Cerebellar cortex (tissue), 1 donor: Measurements from ENCODE around the gene FAM219A.

Experiments used
- DNase-seq: peaks from one replicate; pipeline ENCODE4 v3.0.0-alpha.2; 2015; ENCODE audit warnings: low spot score

Gene FAM219A, protein sequence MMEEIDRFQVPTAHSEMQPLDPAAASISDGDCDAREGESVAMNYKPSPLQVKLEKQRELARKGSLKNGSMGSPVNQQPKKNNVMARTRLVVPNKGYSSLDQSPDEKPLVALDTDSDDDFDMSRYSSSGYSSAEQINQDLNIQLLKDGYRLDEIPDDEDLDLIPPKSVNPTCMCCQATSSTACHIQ

DNA sequence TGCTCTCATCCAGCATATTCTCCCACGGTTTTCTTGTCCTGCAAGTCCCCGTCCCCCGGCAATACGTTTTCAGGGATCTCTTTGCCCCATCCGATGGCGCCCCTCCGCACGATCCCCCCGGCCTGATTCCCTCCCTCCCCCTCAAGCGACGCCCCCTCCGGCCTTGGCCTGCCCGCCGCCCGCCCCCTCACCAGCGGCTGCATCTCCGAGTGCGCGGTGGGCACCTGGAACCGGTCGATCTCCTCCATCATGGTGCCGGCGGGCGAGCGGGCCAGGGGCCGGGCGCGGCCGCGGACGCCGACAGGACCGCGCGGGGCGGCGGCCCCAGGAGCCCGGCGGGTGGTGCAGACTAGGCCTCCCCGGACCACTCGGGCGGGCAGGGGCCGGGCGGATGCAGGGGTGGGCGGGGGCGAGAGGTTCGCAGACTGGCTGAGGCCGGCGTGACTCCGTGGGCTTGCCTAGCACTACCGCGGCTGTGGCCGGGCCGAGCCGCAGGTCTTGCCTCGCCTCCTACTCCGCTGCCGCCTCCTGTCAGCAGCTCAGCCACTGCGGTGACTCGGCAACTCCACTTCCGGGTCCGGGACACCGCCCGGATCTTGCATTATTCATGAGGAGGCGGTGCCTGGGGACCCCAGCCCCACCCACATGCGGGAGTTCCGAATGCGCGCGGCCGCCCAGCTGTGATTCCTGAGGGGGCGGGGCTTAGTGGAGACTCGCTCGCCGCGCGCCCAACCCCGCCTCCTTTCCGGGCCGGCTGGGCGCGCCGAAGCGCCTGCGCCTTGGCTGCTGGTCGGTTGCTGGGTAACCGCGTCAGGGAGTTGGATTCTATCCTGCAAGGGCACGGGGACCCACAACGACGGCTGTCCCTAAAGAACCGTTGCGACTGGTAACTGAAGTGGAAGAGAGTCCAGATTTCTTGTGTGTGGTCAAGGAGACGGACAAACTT lies at the start of gene FAM219A, which contains the start of gene DNAI1:
Gene FAM219A, minus strand, starts transcription at position 558 of the 946 bp plus-strand sequence. Its CDS starts 307 bp downstream, at position 251.
Gene DNAI1, plus strand, starts transcription at position 793 of the 946 bp plus-strand sequence. CDS start 201 bp downstream, outside the sequence.
- DNase-seq = peak; percentile 98

DNA sequence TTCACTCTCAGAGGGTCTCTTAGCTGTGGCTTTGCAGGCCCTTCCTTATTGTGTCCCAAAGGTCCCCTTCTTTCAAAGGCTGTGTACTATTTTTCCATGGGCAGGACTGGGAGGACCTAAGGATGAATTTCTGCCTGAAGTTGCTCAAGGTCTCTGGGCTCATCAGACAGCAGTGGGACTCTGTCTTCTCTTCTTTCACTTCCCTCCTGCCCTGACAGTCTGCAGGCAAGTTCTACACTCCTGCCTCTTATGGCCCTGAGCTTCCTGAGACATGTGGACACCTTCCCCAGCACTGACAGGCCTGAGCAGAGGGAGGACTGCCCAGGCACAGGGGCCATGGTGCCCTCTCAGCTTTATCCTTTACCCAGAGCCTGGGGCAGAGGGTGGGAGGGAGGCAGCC lies 49.6 kb upstream of the FAM219A start:
- DNase-seq = no peak

DNA sequence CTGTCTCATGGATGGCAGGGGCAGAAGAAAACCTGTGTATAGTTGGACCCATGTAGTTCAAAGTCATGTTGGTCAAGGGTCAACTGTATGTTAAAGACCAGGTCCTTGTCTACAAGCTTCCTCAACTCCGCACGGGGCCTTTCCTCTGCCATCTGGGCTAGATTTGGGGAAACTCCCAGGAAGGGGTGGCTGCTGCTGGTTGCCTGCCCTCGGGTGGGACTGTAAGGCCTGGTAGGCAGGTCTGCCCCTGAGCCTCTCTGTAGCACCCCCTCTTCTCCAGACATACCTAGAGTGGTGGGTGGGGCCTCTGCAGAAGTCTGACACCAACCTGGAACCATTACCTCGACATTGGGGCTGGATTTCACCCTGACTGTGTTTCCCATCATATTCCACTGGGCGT lies 49.2 kb upstream of the FAM219A start:
- DNase-seq = no peak

DNA sequence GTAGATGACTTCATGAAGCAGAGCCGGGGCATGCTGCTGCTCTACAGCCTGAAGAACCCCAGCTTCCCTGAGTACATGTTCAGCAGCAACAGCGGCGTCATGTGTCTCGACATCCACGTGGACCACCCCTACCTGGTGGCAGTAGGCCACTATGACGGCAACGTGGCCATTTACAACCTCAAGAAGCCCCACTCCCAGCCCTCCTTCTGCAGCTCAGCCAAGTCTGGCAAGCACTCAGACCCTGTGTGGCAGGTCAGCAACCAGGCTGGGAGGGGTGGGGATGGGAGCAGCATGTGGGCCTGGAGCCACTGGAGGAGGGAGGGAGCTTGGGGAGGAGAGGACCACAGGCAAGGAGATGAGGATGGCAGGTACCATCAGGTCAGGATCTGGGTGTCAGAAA lies 48.3 kb upstream of the FAM219A start:
- no peak for DNase-seq

DNA sequence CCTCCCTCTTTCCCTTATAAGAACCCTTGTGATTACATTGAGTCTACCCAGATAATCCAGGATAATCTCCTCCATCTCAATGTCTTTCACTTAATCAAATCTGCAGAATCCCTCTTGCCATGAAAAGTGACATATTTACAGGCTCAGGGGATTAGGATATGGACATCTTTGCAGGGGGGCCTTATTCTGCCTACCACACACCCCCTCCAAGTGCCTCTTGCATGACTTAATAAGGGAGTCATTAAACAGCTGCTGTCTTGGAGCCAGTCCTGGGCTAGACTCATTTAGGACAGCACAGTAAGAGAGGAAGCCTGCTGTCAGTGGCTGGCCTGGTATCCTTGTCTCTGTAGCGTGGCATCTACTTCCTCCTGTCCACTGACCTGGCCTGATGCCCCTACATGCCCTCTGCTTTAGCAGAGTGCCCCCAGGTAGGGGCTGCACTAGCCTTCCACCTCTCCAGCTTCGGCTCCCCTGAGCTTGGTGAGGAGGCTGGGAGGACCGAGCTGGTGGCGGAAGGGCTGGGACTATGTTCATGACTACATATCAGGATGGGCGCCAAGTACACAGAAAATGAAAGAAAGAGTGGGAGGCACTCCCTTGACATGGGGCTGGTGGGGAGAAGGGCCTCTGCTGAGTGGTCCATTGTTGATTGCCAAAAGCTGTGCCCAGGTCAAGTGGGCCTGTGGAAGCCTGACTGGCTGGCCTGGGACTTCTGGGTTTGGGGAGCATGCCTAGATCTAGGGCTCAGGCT lies 47.2 kb upstream of the FAM219A start:
- DNase-seq = no peak

DNA sequence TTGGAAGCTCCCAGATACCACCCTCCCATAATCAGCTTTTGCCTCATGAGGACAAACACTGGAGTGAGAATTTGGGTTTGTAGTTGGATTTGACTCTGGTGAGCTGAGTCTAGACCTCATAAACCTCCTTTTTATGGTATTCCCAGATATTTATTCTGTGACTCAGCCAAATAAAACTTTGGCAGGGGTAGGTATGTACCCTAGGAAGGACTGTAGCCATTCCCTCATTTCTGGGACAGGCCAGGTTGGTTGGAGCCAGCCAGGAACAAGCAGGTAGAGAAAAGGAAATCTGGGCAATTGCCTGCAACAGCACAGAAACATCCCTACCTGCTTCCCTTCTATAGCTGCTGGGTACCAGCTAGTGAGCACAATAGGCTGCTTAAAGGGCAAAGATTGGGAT lies 45.0 kb upstream of the FAM219A start:
- no peak for DNase-seq

DNA sequence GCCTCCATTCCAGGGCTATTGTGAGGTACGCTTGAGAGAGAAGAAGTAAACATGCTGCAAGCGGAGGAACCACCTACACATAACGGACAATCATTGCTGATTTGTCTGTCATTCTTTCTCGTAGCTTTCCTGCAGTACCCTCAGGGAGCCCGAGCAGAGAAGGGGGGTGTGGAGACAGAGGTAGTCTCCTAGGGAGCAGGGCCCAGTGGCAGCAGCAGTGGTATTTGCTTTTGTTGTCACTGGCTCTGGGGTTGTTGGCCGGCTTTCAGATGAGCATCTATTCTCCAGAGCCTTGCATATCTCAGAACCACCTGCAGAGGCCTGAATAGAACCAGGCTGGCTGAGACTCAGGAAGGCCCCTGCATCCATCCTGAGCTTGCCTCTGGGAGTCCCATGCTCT lies 44.5 kb upstream of the FAM219A start:
- DNase-seq = no peak

DNA sequence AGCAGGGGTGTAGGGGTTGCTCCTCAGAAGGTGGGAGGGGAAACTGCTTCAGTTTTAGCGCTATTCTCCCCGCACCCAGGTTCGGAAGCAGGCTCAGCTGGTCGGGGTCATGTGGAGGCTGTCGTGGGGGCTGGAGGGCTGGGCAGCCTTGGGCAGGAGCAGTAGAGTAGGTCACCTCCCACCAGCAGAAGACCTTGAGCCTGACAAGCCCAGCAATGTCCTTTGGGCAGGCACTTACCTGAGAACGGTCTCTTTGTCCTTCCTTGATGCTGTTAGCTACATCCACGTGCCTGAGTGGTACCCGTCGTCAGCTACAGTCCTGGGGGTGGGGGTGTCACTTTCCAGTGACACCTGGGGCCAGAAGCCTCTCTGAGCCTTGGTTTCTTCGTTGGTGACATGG lies 44.1 kb upstream of the FAM219A start:
- DNase-seq = no peak

DNA sequence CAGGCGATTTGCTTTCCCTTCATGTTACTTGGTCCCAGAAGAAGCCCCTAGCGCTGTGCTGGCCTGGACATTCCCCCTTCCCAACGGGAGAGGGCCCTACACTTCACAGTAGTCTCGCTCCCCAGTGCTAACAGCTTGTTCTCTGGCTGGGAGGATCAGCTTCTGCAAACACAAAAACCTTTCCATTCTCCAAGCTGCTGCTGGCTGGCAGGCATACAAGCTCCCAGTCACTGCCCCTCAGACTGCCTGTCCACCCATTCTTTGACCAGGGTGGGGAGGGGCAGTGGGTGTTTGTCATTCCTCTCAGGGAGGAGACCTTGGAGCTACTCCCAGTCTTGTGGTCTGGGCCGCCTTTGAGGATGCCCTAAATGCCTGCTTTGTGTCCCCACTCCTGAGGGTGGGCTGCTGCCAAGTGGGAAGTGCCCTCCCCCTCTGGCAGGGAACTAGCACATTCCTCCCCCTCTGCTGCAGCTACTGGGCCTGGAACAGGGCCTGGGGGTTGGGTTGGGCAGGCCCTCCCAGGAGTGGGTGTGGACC lies 43.6 kb upstream of the FAM219A start:
- DNase-seq = peak; percentile 41

DNA sequence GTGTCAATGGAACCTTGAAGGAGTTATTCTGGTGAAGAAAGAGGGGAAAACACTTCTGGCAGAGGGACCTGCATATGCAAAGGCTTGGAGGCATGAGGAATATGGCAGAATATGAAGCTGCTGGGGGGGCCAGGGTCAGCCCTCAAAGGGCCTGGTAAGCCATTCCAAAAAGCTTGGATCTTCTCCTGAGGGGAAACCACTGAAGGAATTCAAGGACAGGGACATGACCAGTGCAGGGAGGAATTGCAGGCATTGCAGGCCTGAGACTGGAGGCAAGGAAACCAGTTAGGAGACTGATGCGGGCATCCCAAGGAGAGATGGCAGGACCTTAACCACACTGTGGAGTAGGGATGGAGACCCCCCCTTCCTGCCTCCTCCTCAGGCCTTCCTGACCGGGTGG lies 43.0 kb upstream of the FAM219A start:
- no peak for DNase-seq

DNA sequence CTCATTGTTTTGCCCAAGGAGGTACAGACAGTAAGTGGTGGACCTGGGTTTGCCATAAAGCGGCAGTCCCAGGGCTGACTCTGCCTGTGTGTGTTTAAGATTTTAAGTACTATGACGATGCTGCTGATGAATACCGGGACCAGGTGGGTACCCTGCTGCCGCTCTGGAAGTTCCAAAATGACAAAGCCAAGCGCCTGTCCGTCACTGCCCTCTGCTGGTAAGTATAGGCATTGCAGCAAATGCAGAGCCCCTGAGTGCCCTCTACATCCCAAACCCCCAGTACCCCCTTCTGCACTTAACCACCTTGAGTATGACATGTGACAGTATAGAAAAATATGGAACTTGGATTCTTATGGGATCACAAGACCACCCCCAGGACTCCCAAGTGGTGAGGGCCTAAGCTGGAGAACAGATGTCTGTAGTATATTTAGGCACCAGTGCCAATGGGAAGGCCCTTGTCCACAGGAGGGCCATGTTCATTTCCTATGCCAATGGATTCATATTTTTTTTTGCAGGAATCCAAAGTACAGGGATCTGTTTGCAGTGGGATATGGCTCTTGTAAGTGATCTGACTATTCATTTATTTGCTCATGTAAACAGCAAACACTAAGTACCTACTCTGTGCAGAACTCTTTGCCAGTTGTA lies 42.4 kb upstream of the FAM219A start:
- peak; percentile 85 for DNase-seq

DNA sequence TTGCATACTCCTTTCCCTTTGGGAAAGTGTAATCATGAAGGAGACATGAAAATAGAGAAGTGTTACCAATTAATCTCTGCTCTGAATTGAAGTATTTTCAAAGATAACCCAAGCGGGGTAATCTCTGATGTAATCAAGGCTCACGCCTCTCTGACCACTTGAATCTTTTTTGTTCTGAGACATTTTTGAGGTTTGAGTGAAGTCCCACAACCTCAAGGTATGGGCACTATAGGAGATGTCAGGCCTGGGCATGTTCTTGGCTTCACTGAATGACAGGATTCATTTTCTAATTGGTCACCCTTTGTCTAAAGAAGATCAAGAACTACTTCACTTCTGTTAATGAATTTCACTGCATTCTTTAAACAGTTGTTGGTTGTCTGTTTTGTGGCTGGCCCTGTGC lies 40.7 kb upstream of the FAM219A start:
- DNase-seq = no peak

DNA sequence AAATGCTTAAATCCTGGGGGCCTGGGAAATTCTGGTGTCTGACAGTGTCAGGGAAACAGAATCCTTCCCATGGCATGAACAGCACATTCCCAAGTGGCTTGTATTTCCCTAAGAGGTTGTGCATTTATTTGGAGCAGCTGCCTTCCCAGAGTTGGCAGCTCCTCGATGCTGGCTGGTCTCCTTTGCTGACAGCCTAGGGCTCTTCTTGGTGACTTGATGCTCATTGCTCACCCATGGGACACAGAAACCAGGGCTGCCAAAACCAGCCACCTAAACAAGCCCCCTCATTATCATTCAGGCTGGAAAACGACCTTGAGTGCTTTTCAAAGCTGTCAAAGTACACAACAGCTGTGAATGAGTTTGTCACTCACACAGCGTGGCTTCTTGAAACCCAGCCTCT lies 40.2 kb upstream of the FAM219A start:
- no peak for DNase-seq

DNA sequence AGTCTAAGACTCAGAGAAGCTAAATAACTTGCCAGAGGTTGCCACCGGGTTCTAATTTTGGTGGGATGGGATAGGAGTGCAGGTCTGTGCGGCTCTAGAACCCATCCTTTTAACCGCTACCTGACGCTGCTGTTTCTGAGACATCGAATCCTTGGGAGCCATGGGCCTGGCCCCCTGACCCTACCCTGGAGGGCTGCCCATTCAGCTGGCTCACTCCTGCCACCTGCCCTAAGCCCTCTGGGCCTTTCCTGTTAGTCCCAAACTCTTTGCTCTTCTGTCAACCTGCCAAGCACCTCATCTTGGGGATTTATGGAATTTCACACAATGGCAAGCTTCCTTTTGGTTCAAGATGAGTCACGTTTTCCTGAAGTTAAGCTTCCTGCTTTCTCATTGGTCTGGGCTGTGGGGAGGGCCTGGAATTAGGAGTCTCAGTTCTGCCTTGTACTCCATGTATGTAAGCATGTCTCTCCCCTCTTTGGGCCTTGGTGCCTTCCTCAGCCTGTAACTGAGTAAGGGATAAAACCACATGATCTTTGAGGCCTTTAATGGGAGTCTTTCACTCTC lies 37.9 kb upstream of the FAM219A start:
- DNase-seq = no peak

DNA sequence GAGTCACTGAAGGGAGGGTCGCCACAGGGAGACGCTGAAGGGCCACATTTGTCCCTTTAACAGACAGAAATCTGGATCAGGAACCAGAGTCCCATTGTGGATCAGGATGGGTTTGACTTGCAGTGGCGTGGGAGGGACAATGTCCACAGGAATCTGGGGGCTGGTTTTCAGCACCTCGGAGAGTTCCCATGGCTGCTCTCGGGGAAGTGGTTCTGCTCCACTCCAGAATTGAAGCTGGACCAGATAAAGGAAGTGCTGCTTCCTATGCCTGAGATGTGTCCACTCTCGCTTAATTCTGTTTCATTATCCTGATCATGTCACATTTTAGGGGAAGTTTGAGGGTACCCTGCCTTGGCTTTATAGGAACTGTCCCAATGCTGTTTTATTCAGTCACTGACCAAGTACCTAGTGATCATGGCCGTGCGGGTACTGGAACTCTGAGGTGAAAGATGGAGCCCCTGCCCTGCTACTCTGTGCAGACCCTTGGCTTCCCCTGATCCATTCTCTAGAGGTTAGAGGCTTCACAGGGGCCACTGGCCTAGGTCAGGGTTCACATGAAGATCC lies 35.7 kb upstream of the FAM219A start:
- no peak for DNase-seq

DNA sequence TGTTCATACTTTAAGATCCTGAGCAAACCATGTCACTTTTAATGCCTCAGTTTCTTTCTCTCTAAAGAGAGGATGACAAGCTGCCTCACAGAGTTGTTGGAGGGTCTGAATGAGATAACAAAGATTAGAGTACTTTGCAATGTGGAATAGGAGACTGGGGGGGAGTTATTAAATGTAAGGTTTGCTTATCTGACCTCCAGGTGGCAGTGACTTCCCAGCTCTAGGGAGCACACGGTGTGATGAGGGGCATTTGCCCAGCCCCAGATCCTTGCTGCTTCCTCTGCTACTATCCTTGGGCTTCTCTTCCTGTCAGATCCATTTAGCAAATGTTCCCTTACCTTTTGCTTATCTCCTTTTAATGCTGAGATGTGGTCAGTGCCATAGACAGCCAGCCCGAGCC lies 33.7 kb upstream of the FAM219A start:
- DNase-seq = no peak

DNA sequence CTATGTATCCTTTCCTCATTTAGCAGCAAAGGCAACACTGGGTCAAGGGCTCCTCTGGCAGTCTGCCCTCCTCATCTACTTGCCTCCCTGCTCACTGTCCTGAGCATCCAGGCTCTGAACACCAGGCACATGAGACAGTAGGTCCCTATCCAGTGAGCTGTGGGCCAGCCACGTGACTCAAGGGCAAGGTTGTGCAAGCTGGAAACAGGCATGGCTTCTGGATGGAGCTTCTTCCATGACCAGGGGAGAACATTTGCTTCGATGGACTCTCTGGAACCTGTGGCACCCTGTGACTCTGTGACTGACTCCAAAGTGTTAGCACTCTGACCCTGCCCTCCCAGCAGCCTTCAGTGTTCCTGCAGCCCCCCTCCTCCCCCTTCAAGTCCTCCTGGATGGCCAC lies 33.2 kb upstream of the FAM219A start:
- no peak for DNase-seq

DNA sequence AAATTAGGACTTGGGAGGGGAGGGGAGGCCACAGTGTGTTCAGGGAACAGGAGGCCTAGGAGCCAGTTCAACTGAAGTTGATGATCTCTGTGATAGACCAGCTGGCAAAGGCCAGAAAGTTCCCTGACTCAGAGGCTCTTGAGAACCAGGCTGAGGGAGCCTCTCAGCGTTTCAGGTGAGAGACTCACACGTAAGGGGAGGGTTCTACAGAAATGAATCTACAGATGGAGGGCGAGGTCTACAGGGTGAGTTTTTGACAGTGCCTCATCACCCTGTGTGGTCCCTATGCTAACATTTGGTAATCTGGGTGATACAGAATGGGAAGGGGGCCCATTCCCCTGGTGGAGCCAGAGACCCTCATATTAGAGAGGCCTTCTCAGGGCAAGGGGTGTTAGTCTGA lies 32.4 kb upstream of the FAM219A start:
- no peak for DNase-seq

DNA sequence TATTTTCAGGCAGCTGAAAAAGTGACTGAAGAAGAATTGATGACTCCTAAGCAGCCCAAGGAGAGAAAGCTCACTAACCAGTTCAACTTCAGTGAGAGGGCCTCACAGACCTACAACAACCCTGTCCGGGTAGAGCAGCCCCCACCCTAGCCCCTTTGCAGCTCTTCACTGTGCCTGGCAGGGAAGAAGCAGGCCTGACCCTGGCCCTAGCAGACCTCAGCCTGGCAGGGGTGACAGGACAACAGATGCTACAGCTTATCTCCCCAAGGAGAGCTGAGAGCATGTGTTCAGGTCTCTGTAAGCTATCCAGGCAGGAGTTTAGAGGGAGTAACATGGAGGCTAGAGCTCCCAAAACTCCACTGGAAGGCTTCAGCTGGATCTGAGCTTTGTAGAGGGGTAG lies 32.0 kb upstream of the FAM219A start:
- DNase-seq = no peak

DNA sequence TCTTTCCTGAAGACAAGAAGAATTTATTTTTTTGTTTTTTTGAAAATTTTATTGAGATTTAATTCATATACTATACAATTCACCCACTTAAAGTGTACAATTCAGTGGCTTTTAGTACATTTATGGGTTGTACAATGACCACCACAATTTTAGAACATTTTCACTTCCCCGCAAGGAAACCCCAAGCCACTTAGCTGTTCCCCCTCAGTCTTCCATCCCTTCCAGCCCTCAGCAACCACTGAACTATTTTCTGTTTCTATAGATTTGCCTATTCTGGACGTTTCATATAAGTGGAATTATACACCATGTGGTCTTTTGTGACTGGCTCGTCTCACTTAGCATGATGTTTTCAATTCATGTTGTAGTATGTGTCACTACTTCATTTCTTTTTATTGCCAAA lies 28.2 kb upstream of the FAM219A start:
- no peak for DNase-seq

DNA sequence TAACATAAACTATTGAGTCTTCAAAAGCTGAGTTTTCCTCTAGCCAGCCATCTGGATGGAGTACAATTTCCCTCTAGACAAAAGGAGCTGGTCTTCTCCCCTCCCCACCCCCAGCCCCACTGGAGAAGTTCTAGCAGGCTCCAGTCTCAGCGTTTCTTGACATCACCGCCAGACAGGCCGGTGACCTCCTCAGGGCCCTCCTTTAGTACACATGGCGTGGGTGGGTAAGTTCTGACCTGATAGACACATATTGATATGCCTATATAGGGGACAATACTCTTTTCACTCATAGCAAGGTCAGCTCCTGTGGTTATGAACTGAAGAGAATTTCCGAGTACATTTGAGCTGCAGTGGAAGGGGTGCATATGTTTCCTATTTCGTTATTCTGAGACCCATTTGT lies 27.5 kb upstream of the FAM219A start:
- no peak for DNase-seq
